Hepatocyte (in vitro differentiated cells): ENCODE measurements around the gene HEXA. TPM values are rescaled to one million over a fixed set of nuclear protein-coding genes. Genes with fewer than 3 reads are reported as not detected.
"Not testable (repeated sequence)": the region's sequence is repeated elsewhere in the genome, so short reads cannot be mapped to it uniquely, and the experiment has no call there.

Source experiments
- DNase-seq: peaks from one replicate; pipeline ENCODE4 v3.0.0-alpha.2; 2016; ENCODE audit warnings: low spot score
- H2AFZ ChIP-seq: fragments of 200-600 bp; sonication (generic); 2 replicates; pipeline ENCODE4 v1.6.0; 2016; ENCODE audit warnings: antibody characterized with exemption, mild to moderate bottlenecking
- H3K27ac ChIP-seq: fragments of 200-600 bp; sonication (generic); 2 replicates; pipeline ENCODE4 v1.5.1; 2016; ENCODE audit warnings: mild to moderate bottlenecking
- H3K27me3 ChIP-seq: fragments of 200-600 bp; sonication (generic); 2 replicates; pipeline ENCODE4 v1.6.1; 2016
- H3K36me3 ChIP-seq: fragments of 200-600 bp; sonication (generic); replicated peaks from 2 replicates; pipeline ENCODE4 v1.5.1; 2016; ENCODE audit warnings: low read depth; ENCODE audit not compliant: insufficient read depth
- H3K4me1 ChIP-seq: fragments of 200-600 bp; sonication (generic); 2 replicates; pipeline ENCODE4 v1.5.1; 2016; ENCODE audit warnings: mild to moderate bottlenecking, moderate library complexity; ENCODE audit not compliant: insufficient read depth
- H3K4me2 ChIP-seq: fragments of 200-600 bp; sonication (generic); 2 replicates; pipeline ENCODE4 v1.6.0; 2016
- H3K4me3 ChIP-seq: fragments of 200-600 bp; sonication (generic); 2 replicates; pipeline ENCODE4 v1.5.1; 2016; ENCODE audit warnings: mild to moderate bottlenecking
- H3K79me2 ChIP-seq: fragments of 200-600 bp; sonication (generic); 2 replicates; pipeline ENCODE4 v1.6.0; 2017; ENCODE audit warnings: mild to moderate bottlenecking
- H3K9me2 ChIP-seq: fragments of 200-600 bp; sonication (generic); replicated peaks from 2 replicates; pipeline ENCODE4 v1.6.0; 2017; ENCODE audit warnings: mild to moderate bottlenecking; ENCODE audit not compliant: insufficient read depth
- H3K9me3 ChIP-seq: fragments of 200-600 bp; sonication (generic); 2 replicates; pipeline ENCODE4 v1.5.1; 2016; ENCODE audit warnings: low read depth, mild to moderate bottlenecking
- H4K20me1 ChIP-seq: fragments of 200-600 bp; sonication (generic); 2 replicates; pipeline ENCODE4 v1.6.0; 2016; ENCODE audit warnings: mild to moderate bottlenecking; ENCODE audit not compliant: insufficient read depth, poor library complexity, severe bottlenecking
- CTCF ChIP-seq: fragments of 200-600 bp; sonication (generic); IDR thresholded peaks from 2 replicates; pipeline ENCODE4 v1.5.1; 2016; ENCODE audit warnings: antibody characterized with exemption, mild to moderate bottlenecking; ENCODE audit not compliant: poor library complexity
- EZH2 ChIP-seq: fragments of 200-600 bp; sonication (generic); IDR thresholded peaks from 2 replicates; pipeline ENCODE4 v1.6.1; 2016; ENCODE audit warnings: antibody characterized with exemption, mild to moderate bottlenecking, borderline replicate concordance
- EZH2phosphoT487 ChIP-seq: fragments of 200-600 bp; sonication (generic); IDR thresholded peaks from one replicate; pipeline ENCODE4 v1.6.1; 2018; ENCODE audit warnings: antibody characterized with exemption, mild to moderate bottlenecking, low read depth, moderate library complexity; ENCODE audit not compliant: unreplicated experiment, severe bottlenecking
- WGBS: methylation state at CpG from one replicate; pipeline ENCODE4 v1.1.6; 2016; ENCODE audit warnings: low lambda C conversion rate; ENCODE audit errors: missing lambda C conversion rate; 5-methylcytosine and 5-hydroxymethylcytosine counted together
- polyA plus RNA-seq: library from polyadenylated mRNA; unstranded; fragments of >200 nt; fragmentation: Nextera tagmentation; extraction: Ambion mirVana; gene quantifications from 2 replicates; pipeline ENCODE4 v1.2.1, GENCODE V29; 2016
- total RNA-seq: library from RNA; depleted of rRNA; stranded (reverse); fragments of >200 nt; gene quantifications from 2 replicates; pipeline ENCODE4 v1.2.3, GENCODE V29; 2014

HEXA gene
- total and polyA plus RNA-seq, 2 experiments from 2014 or later: 180 to 286 TPM

DNA sequence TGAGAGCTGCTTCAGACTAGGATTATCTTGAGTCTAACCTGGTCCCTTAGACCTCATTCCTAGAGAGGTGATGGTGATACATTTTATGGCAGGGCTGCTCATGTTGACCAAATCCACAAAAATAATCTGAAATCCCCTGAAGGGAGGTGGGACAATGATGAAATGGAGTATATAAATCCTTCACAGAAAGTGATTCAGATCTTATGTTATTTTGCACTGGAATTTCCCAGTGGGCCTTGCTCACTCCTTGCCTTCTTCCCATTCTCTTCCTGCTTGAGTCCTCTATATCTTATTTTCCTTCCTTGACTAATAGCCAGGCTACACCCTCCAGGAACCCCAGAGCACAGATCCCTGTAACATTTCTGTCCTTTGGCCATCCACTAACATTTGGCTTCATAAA, 11.9 kb upstream of the HEXA start:
- TF ChIP-seq EZH2: no peak
- DNase-seq: no peak
- Histone ChIP-seq H3K9me3 (no peaks in the 10 kb centered on the region), H4K20me1 (no peaks in the 10 kb centered on the region), H3K9me2 (no peaks in the 10 kb centered on the region), H3K4me1 (no peaks in the 10 kb centered on the region), H3K27ac (no peak overlapping the region), H3K79me2 (no peaks in the 10 kb centered on the region), H2AFZ (no peak overlapping the region), H3K4me2 (no peak overlapping the region), H3K4me3 (no peak overlapping the region), H3K36me3 (no peaks in the 10 kb centered on the region), H3K27me3 (peaks cover 28% of the 10 kb centered on the region)

DNA sequence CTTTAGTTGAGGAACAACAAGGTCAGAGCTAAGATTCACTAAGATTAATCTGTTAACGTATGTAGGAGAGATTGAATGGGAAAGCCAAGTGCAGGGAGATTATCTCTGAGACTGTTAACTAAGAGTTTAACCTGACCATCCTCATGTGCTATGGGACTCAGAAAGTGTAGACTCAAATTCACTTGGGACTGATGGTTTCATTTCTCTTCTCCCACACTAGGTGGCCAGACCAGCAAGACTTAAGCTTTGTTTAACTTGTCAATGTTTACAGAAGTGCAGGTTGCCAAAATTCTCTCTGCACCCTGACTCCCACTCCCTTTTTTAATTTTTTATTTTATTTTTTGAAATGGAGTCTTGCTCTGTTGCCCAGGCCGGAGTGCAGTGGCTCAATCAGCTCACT, 6.3 kb upstream of the HEXA start:
- WGBS: 80% methylated on average over 2 of the region's 2 CpGs
- no peak for DNase-seq
- H3K36me3 ChIP-seq: no peaks in the 10 kb centered on the region
- no peaks in the 10 kb centered on the region for H4K20me1 ChIP-seq
- no peaks in the 10 kb centered on the region for H3K9me3 ChIP-seq
- no peak overlapping the region for H3K4me2 ChIP-seq
- H3K4me1 ChIP-seq: no peaks in the 10 kb centered on the region
- no peaks in the 10 kb centered on the region for H3K9me2 ChIP-seq
- H3K27ac ChIP-seq: no peak overlapping the region
- peaks cover 21% of the 10 kb centered on the region for H3K27me3 ChIP-seq
- H3K4me3 ChIP-seq: no peak overlapping the region
- TF ChIP-seq CTCF (no peak), EZH2 (no peak), EZH2phosphoT487 (no peak)
- no peak overlapping the region for H2AFZ ChIP-seq
- H3K79me2 ChIP-seq: peaks cover 6% of the 10 kb centered on the region

DNA sequence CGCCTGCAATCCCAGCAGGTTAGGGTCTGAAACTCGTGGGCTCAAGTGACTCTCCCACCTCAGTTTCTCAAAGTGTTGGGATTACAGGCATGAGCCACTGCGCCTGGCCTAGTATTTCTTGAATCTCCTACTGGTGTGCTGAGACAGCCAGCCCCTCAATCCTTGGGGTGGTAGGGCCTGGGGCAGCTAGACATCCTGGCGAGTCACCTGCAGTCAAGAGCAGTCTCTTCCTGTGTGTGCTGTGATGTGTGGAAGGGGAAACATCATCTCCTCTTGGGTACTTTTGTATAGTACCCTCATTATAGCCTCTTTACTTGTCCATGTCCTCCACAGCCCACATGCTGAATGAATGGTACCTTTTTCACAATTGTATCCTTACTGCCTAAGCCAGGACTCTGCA, 4.9 kb upstream of the HEXA start:
- no peak overlapping the region for H3K27ac ChIP-seq
- no peak for TF ChIP-seq EZH2
- TF ChIP-seq CTCF: no peak
- no peak for TF ChIP-seq EZH2phosphoT487
- no peaks in the 10 kb centered on the region for H3K9me3 ChIP-seq
- 83% methylated on average over 4 of the region's 4 CpGs for WGBS
- DNase-seq: no peak
- H3K9me2 ChIP-seq: no peaks in the 10 kb centered on the region
- peaks cover 17% of the 10 kb centered on the region for H3K27me3 ChIP-seq
- no peaks in the 10 kb centered on the region for H4K20me1 ChIP-seq
- H2AFZ ChIP-seq: no peak overlapping the region
- H3K4me3 ChIP-seq: no peak overlapping the region
- H3K4me1 ChIP-seq: peaks cover 5% of the 10 kb centered on the region
- H3K79me2 ChIP-seq: peaks cover 11% of the 10 kb centered on the region
- H3K36me3 ChIP-seq: no peaks in the 10 kb centered on the region
- H3K4me2 ChIP-seq: no peak overlapping the region

GRCh38 chr15:72379856-72380430, 4.1 kb upstream of the HEXA start:
- H3K27ac ChIP-seq: no peak overlapping the region
- peaks cover 8% of the 10 kb centered on the region for H3K4me1 ChIP-seq
- TF ChIP-seq CTCF (no peak), EZH2phosphoT487 (no peak), EZH2 (no peak)
- DNase-seq: no peak
- no peaks in the 10 kb centered on the region for H4K20me1 ChIP-seq
- H2AFZ ChIP-seq: no peak overlapping the region
- no peaks in the 10 kb centered on the region for H3K9me2 ChIP-seq
- no peaks in the 10 kb centered on the region for H3K9me3 ChIP-seq
- H3K27me3 ChIP-seq: peaks cover 10% of the 10 kb centered on the region
- H3K36me3 ChIP-seq: no peaks in the 10 kb centered on the region
- 65% methylated on average over 2 of the region's 2 CpGs for WGBS
- H3K4me3 ChIP-seq: no peak overlapping the region
- no peak overlapping the region for H3K4me2 ChIP-seq
- peaks cover 19% of the 10 kb centered on the region for H3K79me2 ChIP-seq

- not testable (repeated sequence) for H2AFZ ChIP-seq, H3K4me3 ChIP-seq, H3K27ac ChIP-seq, DNase-seq, H4K20me1 ChIP-seq, H3K27me3 ChIP-seq, H3K9me2 ChIP-seq, H3K4me2 ChIP-seq, H3K36me3 ChIP-seq, H3K9me3 ChIP-seq
- H3K79me2 ChIP-seq: peaks cover 27% of the 10 kb centered on the region
- H3K4me1 ChIP-seq: peaks cover 16% of the 10 kb centered on the region
- 88% methylated on average over 3 of the region's 3 CpGs for WGBS
Measured at GRCh38 chr15:72379106-72379505, 3.3 kb upstream of the HEXA start.
